PC-3 (cell line): ENCODE data around the gene ZRANB1. TPM values are rescaled to one million over a fixed set of nuclear protein-coding genes. Genes with fewer than 3 reads are reported as not detected.

Source experiments
- ATAC-seq: fragments of 200-7000 bp; cut with Tn5 transposase; 2 replicates; pipeline ENCODE4 v1.9.1; 2020; ENCODE audit warnings: mild to moderate bottlenecking, moderate library complexity
- BruUV-seq: library from RNA; stranded (reverse); fragments of 400-500 nt; replicated peaks from 2 replicates; lab custom pipeline; 2021; lab: Mats Ljungman, UMichigan
- CTCF ChIA-PET: fragments of 300-600 bp; sonication (Branson Sonifier 250); formaldehyde crosslinking; loops from one replicate; lab custom pipeline; 2022; ENCODE audit warnings: antibody characterized with exemption; lab: Charles Lee
- POLR2A ChIA-PET: fragments of 300-600 bp; sonication (Branson Sonifier 250); formaldehyde crosslinking; loops from one replicate; lab custom pipeline; 2022; ENCODE audit warnings: antibody characterized with exemption; ENCODE audit not compliant: unreplicated experiment; lab: Charles Lee
- DNase-seq: peaks from one replicate; pipeline ENCODE4 v3.0.0-alpha.2; 2015
- H2AFZ ChIP-seq: fragments of 300-600 bp; sonication (generic); 2 replicates; pipeline ENCODE4 v1.6.0; 2016; ENCODE audit warnings: antibody characterized with exemption, low read length
- H3F3A ChIP-seq: fragments of 300-600 bp; sonication (generic); one replicate; pipeline ENCODE4 v1.6.0; 2017; ENCODE audit warnings: antibody characterized with exemption, low read length, control low read depth, mild to moderate bottlenecking; ENCODE audit not compliant: unreplicated experiment
- H3K27ac ChIP-seq: fragments of 300-600 bp; sonication (generic); 2 replicates; pipeline ENCODE4 v1.5.1; 2016; ENCODE audit warnings: mild to moderate bottlenecking, low read length
- H3K27me3 ChIP-seq: fragments of 300-600 bp; sonication (generic); 2 replicates; pipeline ENCODE4 v1.6.1; 2016; ENCODE audit warnings: low read length, mixed read lengths
- H3K36me3 ChIP-seq: fragments of 300-600 bp; sonication (generic); 2 replicates; pipeline ENCODE4 v1.6.1; 2016; ENCODE audit warnings: low read depth, mixed run types, low read length, mixed read lengths
- H3K4me1 ChIP-seq: fragments of 300-600 bp; sonication (generic); 2 replicates; pipeline ENCODE4 v1.5.1; 2016; ENCODE audit warnings: low read length; ENCODE audit not compliant: insufficient read depth
- H3K4me2 ChIP-seq: fragments of 300-600 bp; sonication (generic); 2 replicates; pipeline ENCODE4 v1.6.0; 2016; ENCODE audit warnings: low read length
- H3K4me3 ChIP-seq: fragments of 300-600 bp; sonication (generic); 2 replicates; pipeline ENCODE4 v1.5.1; 2016; ENCODE audit warnings: mild to moderate bottlenecking, low read length, mixed read lengths
- H3K79me2 ChIP-seq: fragments of 300-600 bp; sonication (generic); 2 replicates; pipeline ENCODE4 v1.6.1; 2017; ENCODE audit warnings: low read length, mixed read lengths
- H3K9ac ChIP-seq: fragments of 300-600 bp; sonication (generic); 2 replicates; pipeline ENCODE4 v1.6.0; 2016; ENCODE audit warnings: mild to moderate bottlenecking, low read length
- H3K9me2 ChIP-seq: fragments of 300-600 bp; sonication (generic); replicated peaks from 2 replicates; pipeline ENCODE4 v1.6.1; 2016; ENCODE audit warnings: mixed run types, low read length, mixed read lengths
- H3K9me3 ChIP-seq: fragments of 300-600 bp; sonication (generic); 2 replicates; pipeline ENCODE4 v1.6.1; 2016; ENCODE audit warnings: low read length, mixed read lengths
- H4K20me1 ChIP-seq: fragments of 300-600 bp; sonication (generic); 2 replicates; pipeline ENCODE4 v1.6.1; 2016; ENCODE audit warnings: low read length, mixed read lengths
- CTCF ChIP-seq: fragments of 300-600 bp; sonication (generic); conservative IDR thresholded peaks from 2 replicates; pipeline ENCODE4 v1.5.1; 2017; ENCODE audit warnings: antibody characterized with exemption, low read depth, mild to moderate bottlenecking, low read length
- EZH2 ChIP-seq: fragments of 300-600 bp; sonication (generic); IDR thresholded peaks from one replicate; pipeline ENCODE4 v1.6.1; 2017; ENCODE audit warnings: antibody characterized with exemption, mild to moderate bottlenecking, low read length; ENCODE audit not compliant: unreplicated experiment
- EZH2phosphoT487 ChIP-seq: fragments of 300-600 bp; sonication (generic); IDR thresholded peaks from 2 replicates; pipeline ENCODE4 v1.6.1; 2018; ENCODE audit warnings: mild to moderate bottlenecking, antibody characterized with exemption, low read length, borderline replicate concordance
- intact Hi-C: fragments of 100-400 bp; cut with micrococcal nuclease; formaldehyde crosslinking; loops from 2 replicates; pipeline ENCODE4 v1.9.0; 2023
- total RNA-seq: library from RNA; depleted of rRNA; stranded (reverse); fragments of >200 nt; gene quantifications from 2 replicates; pipeline ENCODE4 v1.2.3, GENCODE V29; 2014

ZRANB1 gene
- total RNA-seq, 1 experiment from 2014 or later: 12.8 TPM

- Histone ChIP-seq H3K4me1 (no peaks in the 10 kb centered on the region), H4K20me1 (no peaks in the 10 kb centered on the region), H3K27ac (no peak overlapping the region), H3K9me3 (no peaks in the 10 kb centered on the region), H3K9me2 (no peaks in the 10 kb centered on the region), H3K36me3 (no peaks in the 10 kb centered on the region; the same call in 1 of the 2 replicates), H3K9ac (no peak overlapping the region), H3K27me3 (no peaks in the 10 kb centered on the region), H3K4me3 (no peak overlapping the region), H3K4me2 (no peak overlapping the region), H2AFZ (no peak overlapping the region), H3K79me2 (no peaks in the 10 kb centered on the region), H3F3A (no peaks in the 10 kb centered on the region)
- no peak for ATAC-seq
- TF ChIP-seq EZH2 (no peak), EZH2phosphoT487 (no peak), CTCF (no peak)
- intact Hi-C loops: no loop called here
- BruUV-seq: no TSS peak
- ChIA-PET POLR2A (no interaction called here), CTCF (no interaction called here)
- DNase-seq: no peak
Measured at GRCh38 chr10:125003146-125003900, 61.4 kb downstream of the ZRANB1 start.

GRCh38 chr10:125003901-125004467 is 62.1 kb downstream of the ZRANB1 start:
- CTCF ChIA-PET: no interaction called here
- H3K9me3 ChIP-seq: no peaks in the 10 kb centered on the region

More at GRCh38 chr10:125003901-125004467, 62.1 kb downstream of the ZRANB1 start:
- H2AFZ ChIP-seq: no peak overlapping the region
- H4K20me1 ChIP-seq: no peaks in the 10 kb centered on the region
- intact Hi-C loops: no loop called here
- H3K79me2 ChIP-seq: 0 out of 2 replicates have a peak, but pooled peaks cover under 1% of the 10 kb centered on the region
- H3K4me3 ChIP-seq: no peak overlapping the region
- DNase-seq (no peak), ATAC-seq (no peak)
- TF ChIP-seq CTCF (no peak), EZH2phosphoT487 (no peak), EZH2 (no peak)
- H3K4me2 ChIP-seq: no peak overlapping the region
- H3K4me1 ChIP-seq: no peaks in the 10 kb centered on the region
- no TSS peak for BruUV-seq
- H3K27ac ChIP-seq: no peak overlapping the region
- H3F3A ChIP-seq: no peaks in the 10 kb centered on the region
- H3K9me2 ChIP-seq: no peaks in the 10 kb centered on the region
- H3K9ac ChIP-seq: no peak overlapping the region
- H3K27me3 ChIP-seq: no peaks in the 10 kb centered on the region
- POLR2A ChIA-PET: interaction anchor here (0.6 kb wide), 1 partner anchor 121 kb away, joined by 5 read pairs; no protein-coding TSS in a partner anchor
- no peaks in the 10 kb centered on the region; the same call in 1 of the 2 replicates for H3K36me3 ChIP-seq
